Stimulated activated CD8-positive, alpha-beta memory T cell treated with anti-CD3 and anti-CD28 coated beads, Interleukin-12 subunit alpha, Interleukin-12 subunit beta, amount 100 ng/mL, for 24 hours (primary cell): ENCODE data around the gene CDC42EP2.
A peak's percentile ranks its signal among the peaks of the same experiment; 100 is the strongest.

ENCODE experiments used
- DNase-seq: peaks from one replicate; pipeline ENCODE4 v3.0.0-alpha.2; 2020; ENCODE audit errors: extremely low read depth

Gene CDC42EP2

GRCh38 chr11:65314501-65315203 is at the start of gene CDC42EP2:
Gene CDC42EP2, plus strand, starts transcription at chr11:65314866. Its CDS starts 6,033 bp downstream, at chr11:65320899.
- peak; percentile 47 for DNase-seq

- no peak for DNase-seq
Measured at GRCh38 chr11:65266210-65266609, 48.5 kb upstream of the CDC42EP2 start.

GRCh38 chr11:65274735-65275682 is 39.7 kb upstream of the CDC42EP2 start:
- DNase-seq, result no peak

GRCh38 chr11:65275906-65276305 is 38.8 kb upstream of the CDC42EP2 start:
- DNase-seq, result no peak

- no peak for DNase-seq
Measured at GRCh38 chr11:65277631-65278277, 36.9 kb upstream of the CDC42EP2 start.

GRCh38 chr11:65278356-65278755 is 36.3 kb upstream of the CDC42EP2 start:
- no peak for DNase-seq

- DNase-seq, result no peak
Measured at GRCh38 chr11:65279279-65279678, 35.4 kb upstream of the CDC42EP2 start.

GRCh38 chr11:65279741-65280440 is 34.8 kb upstream of the CDC42EP2 start:
- DNase-seq, result peak; percentile 14

GRCh38 chr11:65280646-65281045 is 34.0 kb upstream of the CDC42EP2 start:
- no peak for DNase-seq

GRCh38 chr11:65286686-65287085 is 28.0 kb upstream of the CDC42EP2 start:
- DNase-seq, result no peak

GRCh38 chr11:65287601-65288000 is 27.1 kb upstream of the CDC42EP2 start:
- no peak for DNase-seq

- no peak for DNase-seq
Measured at GRCh38 chr11:65288706-65289536, 25.7 kb upstream of the CDC42EP2 start.

- DNase-seq, result no peak
Measured at GRCh38 chr11:65290448-65291165, 24.1 kb upstream of the CDC42EP2 start.

GRCh38 chr11:65291613-65292012 is 23.1 kb upstream of the CDC42EP2 start:
- DNase-seq, result no peak

- DNase-seq, result no peak
Measured at GRCh38 chr11:65292890-65293289, 21.8 kb upstream of the CDC42EP2 start.

GRCh38 chr11:65293909-65294381 is 20.7 kb upstream of the CDC42EP2 start:
- DNase-seq, result no peak

- DNase-seq, result no peak
Measured at GRCh38 chr11:65295001-65295400, 19.7 kb upstream of the CDC42EP2 start.

GRCh38 chr11:65295571-65296341 is 18.9 kb upstream of the CDC42EP2 start:
- DNase-seq, result no peak

GRCh38 chr11:65297026-65297672 is 17.5 kb upstream of the CDC42EP2 start:
- no peak for DNase-seq
